Thoracic aorta (tissue), 2 donors: ENCODE measurements around the gene RWDD3. TPM values are rescaled to one million over a fixed set of nuclear protein-coding genes. Genes with fewer than 3 reads are reported as not detected.

ENCODE experiments used
- ATAC-seq: fragments of 150-250 bp; one replicate; pipeline ENCODE4 v1.8.0; 2017; ENCODE audit warnings: low read depth; ENCODE audit not compliant: insufficient number of reproducible peaks, low FRiP score
- DNase-seq: peaks from one replicate; pipeline ENCODE4 v3.0.0-alpha.2; 2020; ENCODE audit warnings: low spot score
- H3K27ac ChIP-seq, 2 donors: fragments of 200-600 bp; sonication (generic); 1 replicate in 1 of 2; 2 replicates in 1 of 2; pipeline ENCODE4 v1.5.1; 2016; ENCODE audit warnings: mild to moderate bottlenecking in 2 of 2, moderate library complexity in 2 of 2
- H3K27me3 ChIP-seq: fragments of 200-600 bp; sonication (generic); replicated peaks from 2 replicates; pipeline ENCODE4 v1.6.0; 2016; ENCODE audit warnings: mild to moderate bottlenecking; ENCODE audit not compliant: insufficient read depth
- H3K36me3 ChIP-seq: fragments of 200-600 bp; sonication (generic); one replicate; pipeline ENCODE4 v1.5.1; 2016
- H3K4me1 ChIP-seq, 2 donors: fragments of 200-600 bp; sonication (generic); 1 replicate in 1 of 2; 2 replicates in 1 of 2; pipeline versions ENCODE4 v1.5.1 to v1.6.0; 2016; ENCODE audit warnings: low read depth in 2 of 2, mild to moderate bottlenecking in 1 of 2; ENCODE audit not compliant: control insufficient read depth in 1 of 2
- H3K4me3 ChIP-seq: fragments of 200-600 bp; sonication (generic); 2 replicates; pipeline ENCODE4 v1.5.1; 2016; ENCODE audit warnings: mild to moderate bottlenecking
- H3K9me3 ChIP-seq: fragments of 200-600 bp; sonication (generic); 2 replicates; pipeline ENCODE4 v1.5.1; 2016
- total RNA-seq, 2 donors: library from RNA; depleted of rRNA; stranded (reverse); fragments of >200 nt; gene quantifications; one replicate each; pipeline versions ENCODE4 v1.1.0 to v1.2.3, GENCODE V29; 2016
- TF ChIP-seq, protein P1 (sequence below): fragments of 200-600 bp; sonication (generic); IDR thresholded peaks from one replicate; pipeline ENCODE4 v1.5.1; 2019; ENCODE audit warnings: antibody characterized with exemption

The RWDD3 gene
- total RNA-seq, 2 donors from 2014 or later: 7.3 to 8.3 TPM

DNA sequence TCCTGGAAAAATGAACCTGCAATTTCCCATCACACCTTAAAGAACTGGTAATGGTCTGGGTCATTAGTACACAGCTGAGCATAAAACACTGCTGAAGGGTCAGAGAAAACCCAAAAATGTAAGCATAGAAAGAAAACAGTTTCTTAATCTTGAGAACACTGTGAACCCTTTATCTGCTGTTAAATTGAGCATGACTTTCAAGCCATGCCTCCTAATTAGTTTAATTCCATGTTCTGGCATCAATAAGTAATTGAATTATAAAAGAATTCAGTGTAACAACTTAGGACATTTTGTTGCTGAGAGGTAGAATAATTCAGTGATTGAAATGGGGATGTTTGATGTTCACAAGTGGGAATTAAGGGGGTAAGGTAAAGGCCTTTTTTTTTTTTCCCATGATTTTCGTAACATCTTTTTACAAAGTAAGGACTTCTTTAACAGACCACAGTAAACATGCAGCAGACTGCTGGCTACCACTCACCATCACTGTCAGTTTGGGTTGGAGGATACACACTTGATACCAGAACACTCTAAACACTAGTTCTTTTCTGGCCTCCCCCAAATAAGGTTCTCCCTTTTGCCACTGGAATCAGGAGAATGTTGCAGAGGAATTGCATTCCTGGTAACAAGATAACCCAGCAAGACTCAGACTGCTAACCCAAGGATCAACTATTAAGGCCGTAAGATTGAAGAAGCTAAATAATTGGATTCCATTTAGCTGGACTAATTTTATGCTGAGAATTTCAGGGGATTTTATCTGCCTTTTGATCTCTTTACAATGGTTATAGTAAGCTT is 3.0 kb downstream of the RWDD3 start:
- H3K4me1 ChIP-seq: peaks cover 20 to 37% of the 10 kb centered on the region in 2 donors

DNA sequence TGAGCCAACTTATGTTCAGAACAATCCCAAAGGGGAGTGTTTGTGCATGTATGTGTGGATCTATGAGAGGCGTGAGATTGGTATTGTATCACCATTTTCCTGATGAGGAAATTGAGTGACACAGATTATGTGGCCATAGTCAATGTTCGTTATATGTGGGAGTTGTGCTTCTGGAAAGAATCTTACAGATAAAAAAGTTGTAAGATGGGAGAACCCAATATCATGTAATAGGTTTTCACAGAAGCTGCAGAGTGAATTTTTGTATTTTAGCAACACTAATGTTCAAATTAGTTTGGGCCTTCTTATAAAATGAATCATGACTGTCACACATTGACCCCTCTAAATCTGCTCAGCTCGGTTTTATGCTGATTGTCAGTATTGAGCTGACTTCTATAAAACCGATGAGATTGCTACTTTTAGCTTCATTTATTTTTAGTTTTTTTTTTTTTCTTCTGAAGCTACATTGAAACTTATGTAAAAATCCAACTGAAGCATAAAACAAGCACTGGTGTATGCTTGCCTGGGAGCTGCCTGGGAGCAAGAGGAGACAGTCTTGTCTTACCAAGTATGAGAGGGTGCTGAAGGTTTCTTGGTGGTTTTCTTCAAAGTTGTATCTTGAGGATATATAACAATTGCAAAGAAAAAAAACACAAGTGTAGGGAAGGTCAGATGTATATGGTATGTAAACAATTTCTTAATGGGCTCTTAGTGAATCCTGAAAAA is 4.1 kb downstream of the RWDD3 start:
- no peaks in the 10 kb centered on the region for H3K9me3 ChIP-seq

More for the DNA sequence above, 3.0 kb downstream of the RWDD3 start:
- Histone ChIP-seq H3K4me3 (no peak overlapping the region), H3K9me3 (no peaks in the 10 kb centered on the region), H3K27me3 (no peaks in the 10 kb centered on the region), H3K36me3 (no peaks in the 10 kb centered on the region), H3K27ac (no peak overlapping the region)
- no peak for ATAC-seq
- TF ChIP-seq, protein P1, sequence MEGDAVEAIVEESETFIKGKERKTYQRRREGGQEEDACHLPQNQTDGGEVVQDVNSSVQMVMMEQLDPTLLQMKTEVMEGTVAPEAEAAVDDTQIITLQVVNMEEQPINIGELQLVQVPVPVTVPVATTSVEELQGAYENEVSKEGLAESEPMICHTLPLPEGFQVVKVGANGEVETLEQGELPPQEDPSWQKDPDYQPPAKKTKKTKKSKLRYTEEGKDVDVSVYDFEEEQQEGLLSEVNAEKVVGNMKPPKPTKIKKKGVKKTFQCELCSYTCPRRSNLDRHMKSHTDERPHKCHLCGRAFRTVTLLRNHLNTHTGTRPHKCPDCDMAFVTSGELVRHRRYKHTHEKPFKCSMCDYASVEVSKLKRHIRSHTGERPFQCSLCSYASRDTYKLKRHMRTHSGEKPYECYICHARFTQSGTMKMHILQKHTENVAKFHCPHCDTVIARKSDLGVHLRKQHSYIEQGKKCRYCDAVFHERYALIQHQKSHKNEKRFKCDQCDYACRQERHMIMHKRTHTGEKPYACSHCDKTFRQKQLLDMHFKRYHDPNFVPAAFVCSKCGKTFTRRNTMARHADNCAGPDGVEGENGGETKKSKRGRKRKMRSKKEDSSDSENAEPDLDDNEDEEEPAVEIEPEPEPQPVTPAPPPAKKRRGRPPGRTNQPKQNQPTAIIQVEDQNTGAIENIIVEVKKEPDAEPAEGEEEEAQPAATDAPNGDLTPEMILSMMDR: no peak
- DNase-seq: no peak

DNA sequence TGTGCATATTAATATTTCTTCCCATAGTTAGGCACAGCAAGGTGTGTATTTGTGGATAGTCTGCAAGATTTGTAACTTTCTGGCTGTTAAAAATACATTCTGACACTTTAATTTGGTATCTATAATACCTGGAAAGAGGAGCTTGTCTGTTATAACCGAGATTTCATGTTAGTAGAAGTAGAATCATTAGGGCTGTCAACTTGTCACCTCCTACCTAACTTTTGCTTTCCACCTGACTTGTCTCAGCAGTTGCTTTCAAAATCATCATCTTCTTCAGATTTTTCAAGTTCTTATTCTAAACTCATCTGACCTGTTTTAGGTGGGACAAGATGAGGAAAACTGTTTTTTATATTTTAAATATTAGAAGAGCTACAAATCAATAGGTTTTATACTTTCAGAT is 11.0 kb downstream of the RWDD3 start:
- TF ChIP-seq, protein P1: no peak
- Histone ChIP-seq H3K4me1 (peaks cover 0 to 3% of the 10 kb centered on the region in 2 donors), H3K9me3 (no peaks in the 10 kb centered on the region), H3K4me3 (no peak overlapping the region), H3K36me3 (no peaks in the 10 kb centered on the region), H3K27ac (no peak overlapping the region), H3K27me3 (no peaks in the 10 kb centered on the region)
- DNase-seq: no peak
- no peak for ATAC-seq

More for the DNA sequence above, 4.1 kb downstream of the RWDD3 start:
- TF ChIP-seq, protein P1: no peak
- Histone ChIP-seq H3K36me3 (no peaks in the 10 kb centered on the region), H3K27ac (no peak overlapping the region), H3K4me1 (peaks cover 16 to 29% of the 10 kb centered on the region in 2 donors), H3K4me3 (no peak overlapping the region), H3K27me3 (no peaks in the 10 kb centered on the region)
- no peak for ATAC-seq
- DNase-seq: no peak

DNA sequence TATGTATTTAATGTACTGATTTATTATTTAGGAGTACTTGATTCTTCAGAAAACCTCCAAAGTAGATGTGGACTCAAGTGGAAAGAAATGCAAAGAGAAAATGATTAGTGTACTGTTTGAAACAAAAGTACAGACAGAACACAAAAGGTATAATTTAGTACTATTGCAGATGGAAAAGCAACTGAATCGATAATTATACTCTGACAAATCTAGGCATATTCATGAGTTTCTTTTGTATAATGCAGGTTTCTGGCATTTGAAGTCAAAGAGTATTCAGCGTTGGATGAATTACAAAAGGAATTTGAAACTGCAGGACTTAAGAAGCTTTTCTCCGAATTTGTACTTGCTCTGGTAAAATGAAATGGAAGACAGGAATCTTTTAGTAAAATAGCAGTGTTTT is 12.5 kb downstream of the RWDD3 start:
- H3K4me1 ChIP-seq: peaks cover 0 to 3% of the 10 kb centered on the region in 2 donors
- ATAC-seq (no peak), DNase-seq (no peak)
- no peak overlapping the region for H3K4me3 ChIP-seq
- H3K9me3 ChIP-seq: no peaks in the 10 kb centered on the region
- H3K36me3 ChIP-seq: no peaks in the 10 kb centered on the region
- TF ChIP-seq, protein P1: no peak
- H3K27ac ChIP-seq: no peak overlapping the region
- H3K27me3 ChIP-seq: no peaks in the 10 kb centered on the region

DNA sequence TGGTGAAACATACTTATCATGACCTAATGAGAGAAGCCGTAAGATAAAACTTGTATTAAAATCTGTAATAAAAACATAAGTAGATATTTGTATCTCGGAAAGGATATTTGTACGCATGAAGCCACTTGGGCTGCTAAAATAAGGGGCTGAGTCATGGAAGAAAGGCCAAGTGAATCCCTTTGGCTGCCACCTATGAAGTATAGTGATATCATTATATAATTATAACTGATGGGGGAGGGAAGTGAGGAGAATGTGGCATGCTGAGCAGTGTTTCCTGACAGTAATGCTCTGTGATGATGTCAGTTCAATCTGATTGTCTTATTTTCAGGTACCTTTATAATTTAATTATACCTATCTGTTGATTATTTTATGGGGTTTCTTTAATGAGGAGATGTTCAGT is 13.6 kb downstream of the RWDD3 start:
- no peaks in the 10 kb centered on the region for H3K27me3 ChIP-seq
- no peak for DNase-seq
- no peak overlapping the region for H3K4me3 ChIP-seq
- TF ChIP-seq, protein P1: no peak
- ATAC-seq: no peak
- peaks cover 0 to 3% of the 10 kb centered on the region in 2 donors for H3K4me1 ChIP-seq
- peaks cover 8% of the 10 kb centered on the region for H3K36me3 ChIP-seq
- H3K27ac ChIP-seq: no peak overlapping the region
- H3K9me3 ChIP-seq: no peaks in the 10 kb centered on the region
